AG04450 (cell line): Measurements from ENCODE around the gene NTF3. TPM values are rescaled to one million over a fixed set of nuclear protein-coding genes. Genes with fewer than 3 reads are reported as not detected.
"Not testable (repeated sequence)": the region's sequence is repeated elsewhere in the genome, so short reads cannot be mapped to it uniquely, and the experiment has no call there.

Experiments used
- CTCF ChIA-PET: fragments of 300-600, 350-600 bp; formaldehyde crosslinking; extraction: SDS; loops from one replicate; lab custom pipeline; 2022; ENCODE audit warnings: antibody characterized with exemption, inconsistent platforms; lab: Charles Lee
- POLR2A ChIA-PET: fragments of 350-600 bp; formaldehyde crosslinking; extraction: SDS; loops from one replicate; lab custom pipeline; 2021; ENCODE audit warnings: antibody characterized with exemption, inconsistent platforms; lab: Yijun Ruan, JAX
- DNase-seq: peaks from one replicate; pipeline ENCODE4 v3.0.0-alpha.2; 2011; ENCODE audit warnings: low read depth, low spot score
- H3K27ac ChIP-seq: one replicate; pipeline ENCODE4 v1.5.1; 2012; ENCODE audit warnings: low read depth, low read length, control low read depth
- H3K27me3 ChIP-seq: one replicate; pipeline ENCODE4 v1.6.0; 2012; ENCODE audit warnings: low read length; ENCODE audit not compliant: control insufficient read depth, insufficient read depth
- H3K4me3 ChIP-seq: 2 replicates; pipeline ENCODE4 v1.5.1; 2011; ENCODE audit warnings: mild to moderate bottlenecking, low read depth, low read length, control low read depth
- H3K9me3 ChIP-seq: 2 replicates; pipeline ENCODE4 v1.5.1; 2012; ENCODE audit warnings: low read length; ENCODE audit not compliant: control insufficient read depth, insufficient read depth
- CTCF ChIP-seq: IDR thresholded peaks from 2 replicates; pipeline ENCODE4 v1.5.1; 2011; ENCODE audit warnings: low read depth, low read length, control low read depth, inconsistent platforms
- polyA plus RNA-seq: library from polyadenylated mRNA; depleted of rRNA; stranded (reverse); fragments of >200 nt; gene quantifications from 2 replicates; pipeline ENCODE4 v1.2.3, GENCODE V29; 2011

The NTF3 gene
- polyA plus RNA-seq, 1 experiment: 31.5 TPM

DNA sequence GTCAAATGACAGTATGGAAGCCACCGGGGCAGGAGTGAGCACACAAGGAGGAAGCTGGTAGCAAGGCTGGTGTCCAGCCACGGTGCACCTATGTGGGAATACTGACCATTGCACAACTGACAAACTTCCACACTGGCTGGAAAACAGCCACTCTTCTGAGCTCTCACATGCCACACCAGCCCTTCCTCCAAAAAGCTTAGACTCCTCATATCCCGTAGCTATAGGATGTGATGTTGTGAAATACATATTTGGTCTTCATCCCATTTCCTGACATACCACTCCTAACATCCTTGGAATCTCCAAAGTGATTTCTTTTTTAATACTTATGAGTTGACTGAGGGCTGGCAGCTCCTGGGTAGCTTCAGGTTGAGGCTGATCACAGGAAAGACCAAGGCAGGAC is 103.6 kb downstream of the NTF3 start:
- TF ChIP-seq CTCF: no peak
- no peaks in the 10 kb centered on the region for H3K9me3 ChIP-seq
- peaks cover 14% of the 10 kb centered on the region for H3K27me3 ChIP-seq
- ChIA-PET CTCF (interaction anchor here (0.6 to 1.3 kb wide), 2 partner anchors 107 to 557 kb away, joined by 4 to 5 read pairs; no protein-coding TSS in a partner anchor), POLR2A (no interaction called here)
- no peak overlapping the region for H3K4me3 ChIP-seq
- H3K27ac ChIP-seq: no peak overlapping the region
- no peak for DNase-seq

- H3K9me3 ChIP-seq, H3K27me3 ChIP-seq, POLR2A ChIA-PET, H3K27ac ChIP-seq, H3K4me3 ChIP-seq, DNase-seq, CTCF ChIA-PET: not testable (repeated sequence)
Observed at GRCh38 chr12:5537026-5537615, 105.2 kb downstream of the NTF3 start.

DNA sequence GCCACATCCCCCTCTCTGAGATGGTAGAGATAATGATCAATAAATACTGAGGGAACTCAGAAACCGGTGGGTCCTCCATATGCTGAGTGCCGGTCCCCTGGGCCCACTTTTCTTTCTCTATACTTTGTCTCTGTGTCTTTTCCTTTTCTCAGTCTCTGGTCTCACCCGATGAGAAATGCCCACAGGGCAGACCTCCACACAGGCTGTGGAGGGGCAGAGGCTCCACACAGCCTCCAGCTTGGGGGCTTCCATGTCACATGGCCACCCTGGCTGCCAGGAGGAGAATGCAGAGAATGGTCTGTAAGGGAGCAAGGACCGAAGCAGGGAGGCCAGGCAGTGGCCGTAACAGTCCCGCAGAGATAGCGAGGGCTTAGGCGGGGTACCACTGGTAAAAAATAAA is 105.9 kb downstream of the NTF3 start:
- H3K9me3 ChIP-seq: no peaks in the 10 kb centered on the region
- H3K27ac ChIP-seq: no peak overlapping the region
- ChIA-PET CTCF (interaction anchor here (0.5 to 1.4 kb wide), 2 partner anchors 109 to 453 kb away, joined by 4 read pairs; no protein-coding TSS in a partner anchor), POLR2A (no interaction called here)
- no peak for TF ChIP-seq CTCF
- no peak overlapping the region for H3K4me3 ChIP-seq
- DNase-seq: no peak
- peaks cover 5% of the 10 kb centered on the region for H3K27me3 ChIP-seq
